Mesothelial cell of epicardium (in vitro differentiated cells): ENCODE results near the gene REX1BD. TPM values are rescaled to one million over a fixed set of nuclear protein-coding genes. Genes with fewer than 3 reads are reported as not detected.

Experiments
- DNase-seq, 2 experiments: peaks; one replicate each; pipeline ENCODE4 v3.0.0; 2021; ENCODE audit warnings: low spot score in 2 of 2; ENCODE audit not compliant: unreplicated experiment in 2 of 2
- H3K27ac Mint-ChIP-seq: 2 replicates; pipeline ENCODE4 v1.8.0; 2021; ENCODE audit warnings: mixed read lengths
- H3K27me3 Mint-ChIP-seq: 2 replicates; pipeline ENCODE4 v1.8.0; 2021; ENCODE audit warnings: low read depth, mixed read lengths
- H3K36me3 Mint-ChIP-seq: 2 replicates; pipeline ENCODE4 v1.8.0; 2021; ENCODE audit warnings: mixed read lengths
- H3K4me1 Mint-ChIP-seq: 2 replicates; pipeline ENCODE4 v1.8.0; 2021; ENCODE audit warnings: mixed read lengths
- H3K4me3 Mint-ChIP-seq: 2 replicates; pipeline ENCODE4 v1.8.0; 2021; ENCODE audit warnings: mild to moderate bottlenecking, moderate library complexity, mixed read lengths
- H3K9me3 Mint-ChIP-seq: 2 replicates; pipeline ENCODE4 v1.8.0; 2021; ENCODE audit warnings: mixed read lengths
- CTCF ChIP-seq: fragments of 200-600 bp; sonication (generic); IDR thresholded peaks from one replicate; pipeline ENCODE4 v1.5.0; 2021; ENCODE audit warnings: antibody characterized with exemption; ENCODE audit not compliant: unreplicated experiment
- total RNA-seq: library from RNA; stranded (reverse); gene quantifications from 3 replicates; pipeline ENCODE4 v1.2.1, GENCODE V29; 2021

Gene REX1BD
- total RNA-seq, 1 donor from 2014 or later = 58.8 TPM

GRCh38 chr19:18639706-18640243 lies 51.2 kb downstream of the REX1BD start:
- TF ChIP-seq CTCF = no peak
- Mint-ChIP-seq H3K27ac (no peak overlapping the region), H3K4me3 (no peak overlapping the region), H3K36me3 (no peaks in the 10 kb centered on the region), H3K27me3 (peaks cover 2% of the 10 kb centered on the region), H3K4me1 (peaks cover 13% of the 10 kb centered on the region), H3K9me3 (peaks cover 7% of the 10 kb centered on the region)
- DNase-seq = no peak

Other genes with a start within 250 kb of the REX1BD start
- gene PGPEP1, start 248.2 kb upstream of the REX1BD start, total RNA-seq = 22.6 to 24.3 TPM (median 23.2 TPM) in 3 replicates
- gene GDF15, start 202.6 kb upstream of the REX1BD start, total RNA-seq = 3.2 to 4.7 TPM (median 3.9 TPM) in 3 replicates
- gene LRRC25, start 191.2 kb upstream of the REX1BD start, total RNA-seq = 0.18 to 0.29 TPM in 2 of 3 replicates, not detected in the other
- gene SSBP4, start 169.4 kb upstream of the REX1BD start, total RNA-seq = 120 to 123 TPM (median 121 TPM) in 3 replicates
- gene ISYNA1, start 150.7 kb upstream of the REX1BD start, total RNA-seq = 795 to 833 TPM (median 826 TPM) in 3 replicates
- gene ELL, start 66.7 kb upstream of the REX1BD start, total RNA-seq = 16.4 to 19.2 TPM (median 18.7 TPM) in 3 replicates
- gene FKBP8, start 45.2 kb upstream of the REX1BD start, total RNA-seq = 245 to 250 TPM (median 247 TPM) in 3 replicates
- 79.7 to 82.2 TPM (median 80.3 TPM) in 3 replicates for gene KXD1, start 30.9 kb upstream of the REX1BD start, total RNA-seq
- 846 to 875 TPM (median 857 TPM) in 3 replicates for gene UBA52, start 16.9 kb upstream of the REX1BD start, total RNA-seq
- 0.89 to 2.0 TPM (median 1.0 TPM) in 3 replicates for gene CRLF1, start 18.0 kb downstream of the REX1BD start, total RNA-seq
- 4.9 to 6.4 TPM (median 4.9 TPM) in 3 replicates for gene TMEM59L, start 24.1 kb downstream of the REX1BD start, total RNA-seq
- gene KLHL26, start 48.2 kb downstream of the REX1BD start, total RNA-seq = 12.0 to 13.2 TPM (median 12.6 TPM) in 3 replicates
- gene CRTC1, start 94.9 kb downstream of the REX1BD start, total RNA-seq = 29.5 to 31.9 TPM (median 29.5 TPM) in 3 replicates
- gene COMP, start 202.5 kb downstream of the REX1BD start, total RNA-seq = 0.16 to 0.31 TPM (median 0.18 TPM) in 3 replicates
- gene UPF1, start 243.2 kb downstream of the REX1BD start, total RNA-seq = 72.1 to 73.3 TPM (median 73.0 TPM) in 3 replicates